Measurements from ENCODE around the gene FUNDC2. TPM values are rescaled to one million over a fixed set of nuclear protein-coding genes. Genes with fewer than 3 reads are reported as not detected.

The FUNDC2 gene
- polyA plus RNA-seq, 2 of the 4 experiments (the other 2 are of a cell fraction), result 63.5 to 159 TPM

- TF ChIP-seq RAD21 (conservative IDR thresholded peaks at IDR 0.05 in 1 of 2, IDR thresholded peaks at IDR 0.05 in 1 of 2) (peak; percentile 53 to 55), SMC3 (IDR thresholded peaks at IDR 0.05) (peak; percentile 60), CTCF (IDR thresholded peaks at IDR 0.05) (peak; percentile 52), RNF2 (IDR thresholded peaks at IDR 0.05; ENCODE audit: borderline replicate concordance, low read depth) (no peak)
- Histone ChIP-seq H3K4me1 (no peaks in the 10 kb centered on the region), H3K9me3 (no peaks in the 10 kb centered on the region), H3K4me3 (no peak overlapping the region), H3K4me2 (no peak overlapping the region), H3K27ac (no peak overlapping the region)
- WGBS (ENCODE audit: missing lambda C conversion rate), result 76% methylated on average over 24 of the region's 24 CpGs
- DNase-seq (ENCODE audit: low read depth in 1 of 2, low spot score in 1 of 2), result peak; percentile 22 to 65
- ChIA-PET POLR2A (no interaction called here), CTCF (interaction anchor here (0.6 to 2.6 kb wide), 17 partner anchors 8 to 168 kb away, joined by 3 to 11 read pairs (median 4); no protein-coding TSS in a partner anchor)
- ATAC-seq, result peak; percentile 64 to 92; a peak in 4 of 6 replicates
- FAIRE-seq, result peak; percentile 59
Measured at GRCh38 chrX:155086202-155086840, 59.7 kb downstream of the FUNDC2 start.

GRCh38 chrX:155086961-155087735 is 60.5 kb downstream of the FUNDC2 start:
- no peak overlapping the region for H3K4me3 ChIP-seq
- ATAC-seq, result no peak
- H3K4me2 ChIP-seq, result no peak overlapping the region
- no peaks in the 10 kb centered on the region for H3K9me3 ChIP-seq
- TF ChIP-seq SMC3 (IDR thresholded peaks at IDR 0.05) (no peak), BHLHE40 (IDR thresholded peaks at IDR 0.05; ENCODE audit: low read depth, low read length) (no peak), CHD4 (IDR thresholded peaks at IDR 0.05; ENCODE audit: borderline replicate concordance) (no peak), HEYL (CRISPR knock-in tag; IDR thresholded peaks at IDR 0.05) (no peak)
- POLR2A ChIA-PET, result no interaction called here
- no peak overlapping the region for H3K27ac ChIP-seq
- DNase-seq (ENCODE audit: low read depth in 1 of 2, low spot score in 1 of 2), result no peak
- CTCF ChIA-PET, result interaction anchor here (0.7 to 2.6 kb wide), 13 partner anchors 9 to 169 kb away, joined by 3 to 11 read pairs (median 4); no protein-coding TSS in a partner anchor
- WGBS (ENCODE audit: missing lambda C conversion rate), result 91% methylated on average over 26 of the region's 26 CpGs
- no peak for FAIRE-seq
- no peaks in the 10 kb centered on the region for H3K4me1 ChIP-seq

GRCh38 chrX:155094468-155095061 is 67.9 kb downstream of the FUNDC2 start:
- H3K27ac ChIP-seq, result no peak overlapping the region
- no peaks in the 10 kb centered on the region for H3K4me1 ChIP-seq
- 62% methylated on average over 4 of the region's 4 CpGs for WGBS (ENCODE audit: missing lambda C conversion rate)
- FAIRE-seq (no peak), ATAC-seq (peak in 1 of 2 experiments; percentile 67; a peak in 3 of 6 replicates), DNase-seq (ENCODE audit: low read depth in 1 of 2, low spot score in 1 of 2) (peak in 1 of 2 experiments; percentile 20)
- H3K4me2 ChIP-seq, result no peak overlapping the region
- no peak for TF ChIP-seq RNF2 (IDR thresholded peaks at IDR 0.05; ENCODE audit: borderline replicate concordance, low read depth)
- no peak for TF ChIP-seq JUN (IDR thresholded peaks at IDR 0.05)
- TF ChIP-seq SREBF2 (IDR thresholded peaks at IDR 0.05), result no peak
- no peak for TF ChIP-seq POLR2AphosphoS2 (conservative IDR thresholded peaks at IDR 0.05; ENCODE audit: low read length)
- peak; percentile 39; the same call in 2 of the 3 replicates for TF ChIP-seq SMC3 (IDR thresholded peaks at IDR 0.05)
- peak; percentile 61 for TF ChIP-seq CTCF (IDR thresholded peaks at IDR 0.05)
- peak; percentile 16 to 28; a peak in 2 of 5 replicates for TF ChIP-seq RAD21 (conservative IDR thresholded peaks at IDR 0.05 in 1 of 2, IDR thresholded peaks at IDR 0.05 in 1 of 2)
- no peak overlapping the region for H3K4me3 ChIP-seq
- POLR2A ChIA-PET, result no interaction called here
- no peaks in the 10 kb centered on the region for H3K9me3 ChIP-seq
- CTCF ChIA-PET, result interaction anchor here (0.7 to 2.0 kb wide), 10 partner anchors 9 to 177 kb away, joined by 3 to 6 read pairs (median 3); no protein-coding TSS in a partner anchor
